Thoracic aorta (tissue), 2 donors: Measurements from ENCODE around the gene MAP3K4. TPM values are rescaled to one million over a fixed set of nuclear protein-coding genes. Genes with fewer than 3 reads are reported as not detected.

Experiments used
- ATAC-seq: fragments of 150-250 bp; one replicate; pipeline ENCODE4 v1.8.0; 2017; ENCODE audit warnings: low read depth; ENCODE audit not compliant: insufficient number of reproducible peaks, low FRiP score
- DNase-seq: peaks from one replicate; pipeline ENCODE4 v3.0.0-alpha.2; 2020; ENCODE audit warnings: low spot score
- H3K27ac ChIP-seq, 2 donors: fragments of 200-600 bp; sonication (generic); 1 replicate in 1 of 2; 2 replicates in 1 of 2; pipeline ENCODE4 v1.5.1; 2016; ENCODE audit warnings: mild to moderate bottlenecking in 2 of 2, moderate library complexity in 2 of 2
- H3K27me3 ChIP-seq: fragments of 200-600 bp; sonication (generic); replicated peaks from 2 replicates; pipeline ENCODE4 v1.6.0; 2016; ENCODE audit warnings: mild to moderate bottlenecking; ENCODE audit not compliant: insufficient read depth
- H3K36me3 ChIP-seq: fragments of 200-600 bp; sonication (generic); one replicate; pipeline ENCODE4 v1.5.1; 2016
- H3K4me1 ChIP-seq, 2 donors: fragments of 200-600 bp; sonication (generic); 1 replicate in 1 of 2; 2 replicates in 1 of 2; pipeline versions ENCODE4 v1.5.1 to v1.6.0; 2016; ENCODE audit warnings: low read depth in 2 of 2, mild to moderate bottlenecking in 1 of 2; ENCODE audit not compliant: control insufficient read depth in 1 of 2
- H3K4me3 ChIP-seq: fragments of 200-600 bp; sonication (generic); 2 replicates; pipeline ENCODE4 v1.5.1; 2016; ENCODE audit warnings: mild to moderate bottlenecking
- H3K9me3 ChIP-seq: fragments of 200-600 bp; sonication (generic); 2 replicates; pipeline ENCODE4 v1.5.1; 2016
- total RNA-seq, 2 donors: library from RNA; depleted of rRNA; stranded (reverse); fragments of >200 nt; gene quantifications; one replicate each; pipeline versions ENCODE4 v1.1.0 to v1.2.3, GENCODE V29; 2016
- TF ChIP-seq, protein P1 (sequence below): fragments of 200-600 bp; sonication (generic); IDR thresholded peaks from one replicate; pipeline ENCODE4 v1.5.1; 2019; ENCODE audit warnings: antibody characterized with exemption

Gene MAP3K4
- total RNA-seq, 2 donors from 2014 or later = 22.6 to 25.3 TPM

DNA sequence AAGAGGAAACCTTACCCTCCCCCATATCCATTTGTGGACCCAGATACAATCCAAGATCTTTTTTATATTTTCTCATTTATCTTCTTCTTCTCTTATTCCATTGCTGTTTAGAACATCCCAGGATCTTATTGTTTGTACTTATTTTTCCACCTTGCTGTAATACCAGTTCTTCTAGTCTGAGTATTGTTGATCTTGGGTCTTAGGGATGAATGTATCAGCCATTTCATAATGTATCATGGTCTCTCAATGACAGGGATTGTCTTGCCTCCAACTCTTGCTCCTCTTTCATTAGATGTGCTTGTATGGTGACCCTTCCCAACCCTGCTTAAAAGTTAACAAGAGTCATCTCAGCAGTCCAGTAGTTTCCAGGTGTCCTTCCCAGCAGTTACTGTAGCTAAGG lies 63.3 kb downstream of the MAP3K4 start:
- no peaks in the 10 kb centered on the region for H3K9me3 ChIP-seq
- DNase-seq = no peak
- H3K36me3 ChIP-seq = no peaks in the 10 kb centered on the region
- TF ChIP-seq, protein P1, sequence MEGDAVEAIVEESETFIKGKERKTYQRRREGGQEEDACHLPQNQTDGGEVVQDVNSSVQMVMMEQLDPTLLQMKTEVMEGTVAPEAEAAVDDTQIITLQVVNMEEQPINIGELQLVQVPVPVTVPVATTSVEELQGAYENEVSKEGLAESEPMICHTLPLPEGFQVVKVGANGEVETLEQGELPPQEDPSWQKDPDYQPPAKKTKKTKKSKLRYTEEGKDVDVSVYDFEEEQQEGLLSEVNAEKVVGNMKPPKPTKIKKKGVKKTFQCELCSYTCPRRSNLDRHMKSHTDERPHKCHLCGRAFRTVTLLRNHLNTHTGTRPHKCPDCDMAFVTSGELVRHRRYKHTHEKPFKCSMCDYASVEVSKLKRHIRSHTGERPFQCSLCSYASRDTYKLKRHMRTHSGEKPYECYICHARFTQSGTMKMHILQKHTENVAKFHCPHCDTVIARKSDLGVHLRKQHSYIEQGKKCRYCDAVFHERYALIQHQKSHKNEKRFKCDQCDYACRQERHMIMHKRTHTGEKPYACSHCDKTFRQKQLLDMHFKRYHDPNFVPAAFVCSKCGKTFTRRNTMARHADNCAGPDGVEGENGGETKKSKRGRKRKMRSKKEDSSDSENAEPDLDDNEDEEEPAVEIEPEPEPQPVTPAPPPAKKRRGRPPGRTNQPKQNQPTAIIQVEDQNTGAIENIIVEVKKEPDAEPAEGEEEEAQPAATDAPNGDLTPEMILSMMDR = no peak
- H3K4me1 ChIP-seq = no peaks in the 10 kb centered on the region
- H3K27me3 ChIP-seq = no peaks in the 10 kb centered on the region
- no peak overlapping the region for H3K27ac ChIP-seq
- no peak overlapping the region for H3K4me3 ChIP-seq
- no peak for ATAC-seq

DNA sequence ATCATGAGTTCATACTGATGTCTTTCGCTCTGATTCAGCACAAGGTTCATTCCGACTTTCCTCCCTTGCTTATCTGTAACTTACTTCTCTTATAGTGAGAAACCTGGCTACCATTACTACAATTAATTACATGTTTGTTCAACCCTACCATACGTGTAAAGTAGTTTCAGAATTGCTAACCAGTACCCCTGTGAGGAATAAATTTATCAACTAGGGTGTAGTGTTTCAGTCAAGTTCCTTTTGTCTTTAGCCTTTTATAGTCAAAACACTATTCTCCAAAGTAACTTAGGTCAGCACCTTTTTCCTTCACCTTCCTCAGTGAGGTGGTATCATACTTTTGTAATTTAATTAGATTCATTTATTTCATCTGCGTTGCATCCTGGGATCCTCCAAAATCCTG lies 64.9 kb downstream of the MAP3K4 start:
- no peak for DNase-seq
- no peaks in the 10 kb centered on the region for H3K36me3 ChIP-seq
- H3K4me1 ChIP-seq = no peaks in the 10 kb centered on the region
- no peak for ATAC-seq
- no peaks in the 10 kb centered on the region for H3K27me3 ChIP-seq
- TF ChIP-seq, protein P1 = no peak
- no peak overlapping the region for H3K4me3 ChIP-seq
- H3K9me3 ChIP-seq = no peaks in the 10 kb centered on the region
- H3K27ac ChIP-seq = no peak overlapping the region

DNA sequence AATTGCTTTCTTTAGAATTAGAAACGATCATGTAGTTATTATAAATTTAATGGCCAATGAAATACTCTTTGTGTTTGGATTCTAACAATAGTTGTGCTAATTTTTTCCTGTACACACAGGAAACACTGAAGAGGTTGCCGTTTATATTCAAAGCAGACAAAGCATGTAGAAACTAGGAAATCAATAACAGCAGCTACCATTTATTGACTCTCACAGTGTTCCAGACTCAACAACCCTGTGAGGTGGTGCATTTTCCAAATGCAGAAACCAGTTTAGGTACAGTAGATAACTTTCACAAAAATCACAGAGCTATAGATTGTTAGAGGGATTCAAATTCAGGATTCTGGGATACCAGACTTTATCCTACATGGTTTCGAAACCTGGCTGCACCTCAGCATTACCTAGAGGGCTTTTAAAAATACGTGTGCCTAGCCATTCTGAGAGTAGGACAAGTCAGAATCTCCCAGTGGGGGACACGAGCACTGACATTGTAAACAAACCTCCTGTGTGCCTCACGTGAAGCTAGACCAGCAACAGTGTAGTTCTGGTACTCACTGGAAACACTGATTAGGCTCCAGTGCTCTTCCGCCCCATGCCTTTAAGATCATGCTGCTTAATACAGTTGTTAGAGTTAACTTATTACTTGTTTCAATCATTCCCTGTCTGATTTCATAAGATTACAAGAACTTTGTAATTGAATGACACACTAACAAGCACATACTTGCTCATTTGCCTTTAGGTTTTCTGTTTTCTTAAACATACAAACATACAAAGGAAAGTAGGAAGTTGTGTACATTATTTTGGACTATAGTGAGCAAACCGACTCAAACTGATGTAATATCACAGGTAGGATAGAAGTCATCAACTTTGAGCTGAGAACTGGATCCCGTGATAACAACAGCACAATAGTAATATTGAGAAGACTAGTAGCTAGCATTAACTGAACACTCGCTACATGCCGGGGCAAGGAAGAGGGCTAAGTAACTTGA lies 65.8 kb downstream of the MAP3K4 start:
- ATAC-seq (no peak), DNase-seq (no peak)
- Histone ChIP-seq H3K9me3 (no peaks in the 10 kb centered on the region), H3K36me3 (no peaks in the 10 kb centered on the region), H3K27me3 (no peaks in the 10 kb centered on the region), H3K4me1 (no peaks in the 10 kb centered on the region), H3K27ac (no peak overlapping the region), H3K4me3 (no peak overlapping the region)
- TF ChIP-seq, protein P1 = no peak

DNA sequence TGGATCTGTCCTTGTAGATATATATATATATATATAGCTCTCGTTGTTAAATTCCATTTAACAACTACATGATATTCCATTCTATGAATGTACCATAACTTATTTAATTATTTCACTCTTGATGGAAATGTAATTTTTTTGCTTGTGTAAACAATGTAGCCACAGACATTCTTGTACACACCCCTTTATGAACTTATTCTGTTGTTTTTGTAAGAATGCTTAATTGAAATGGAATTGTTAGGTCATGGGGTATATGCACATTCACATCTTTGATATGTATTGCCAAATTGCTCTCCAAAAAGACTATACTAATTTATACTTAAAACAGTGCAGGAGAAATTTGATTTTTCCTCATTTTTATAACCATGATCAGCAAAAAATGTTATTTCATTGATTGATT lies 67.2 kb downstream of the MAP3K4 start:
- TF ChIP-seq, protein P1 = no peak
- Histone ChIP-seq H3K27me3 (no peaks in the 10 kb centered on the region), H3K36me3 (no peaks in the 10 kb centered on the region), H3K4me1 (no peaks in the 10 kb centered on the region), H3K27ac (no peak overlapping the region), H3K9me3 (no peaks in the 10 kb centered on the region), H3K4me3 (no peak overlapping the region)
- DNase-seq = no peak
- no peak for ATAC-seq

DNA sequence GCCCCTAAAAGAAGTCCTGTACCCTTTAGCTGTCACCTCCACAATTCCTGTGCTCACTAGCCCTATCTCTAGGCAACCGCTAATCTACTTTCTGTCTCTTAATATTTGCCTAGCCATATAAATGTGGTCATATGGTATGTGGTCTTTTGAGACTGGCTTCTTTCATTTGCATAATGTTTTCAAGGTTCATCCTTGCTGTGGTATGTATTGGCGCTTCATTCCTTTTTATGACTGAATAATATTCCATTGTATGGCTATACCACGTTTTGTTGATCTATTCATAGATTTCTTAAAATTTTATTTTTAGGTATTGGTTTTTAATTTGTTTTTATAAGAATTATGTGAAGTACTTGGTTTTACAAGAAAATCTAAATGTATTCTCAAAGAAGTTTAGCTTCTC lies 70.0 kb downstream of the MAP3K4 start:
- Histone ChIP-seq H3K9me3 (no peaks in the 10 kb centered on the region), H3K4me3 (no peak overlapping the region), H3K27ac (no peak overlapping the region), H3K36me3 (no peaks in the 10 kb centered on the region), H3K4me1 (no peaks in the 10 kb centered on the region), H3K27me3 (no peaks in the 10 kb centered on the region)
- TF ChIP-seq, protein P1 = no peak
- no peak for ATAC-seq
- no peak for DNase-seq
